SK-N-SH treated with all-trans-retinoic acid at 6 μM for 48 hours (cell line): ENCODE data around the gene NIFK.

Experiments
- ARNTL ChIP-seq: fragments of 450-650 bp; formaldehyde crosslinking; IDR thresholded peaks from 2 replicates; pipeline ENCODE4 v1.5.0; 2020; ENCODE audit warnings: low read depth, mild to moderate bottlenecking, moderate library complexity, borderline replicate concordance
- ESRRG ChIP-seq: fragments of 250-450 bp; sonication (Bioruptor Pico); IDR thresholded peaks from 2 replicates; pipeline ENCODE4 v1.6.1; 2021; ENCODE audit warnings: mild to moderate bottlenecking
- GLIS3 ChIP-seq: fragments of 250-450 bp; sonication (Bioruptor Pico); IDR thresholded peaks from 2 replicates; pipeline ENCODE4 v1.5.0; 2020; ENCODE audit warnings: mild to moderate bottlenecking, moderate library complexity
- ISL1 ChIP-seq: fragments of 250-450 bp; sonication (Bioruptor Pico); IDR thresholded peaks from 2 replicates; pipeline ENCODE4 v2.1.2; 2022; ENCODE audit warnings: mild to moderate bottlenecking, moderate library complexity
- OSR1 ChIP-seq: fragments of 250-450 bp; sonication (Bioruptor Pico); IDR thresholded peaks from 2 replicates; pipeline ENCODE4 v1.8.0; 2022; ENCODE audit warnings: moderate library complexity, mild to moderate bottlenecking, inconsistent platforms
- PATZ1 ChIP-seq: fragments of 250-450 bp; sonication (Bioruptor Pico); IDR thresholded peaks from 2 replicates; pipeline ENCODE4 v1.8.0; 2020; ENCODE audit warnings: mild to moderate bottlenecking, moderate library complexity, borderline replicate concordance
- POU6F1 ChIP-seq: fragments of 250-450 bp; sonication (Bioruptor Pico); IDR thresholded peaks from 2 replicates; pipeline ENCODE4 v1.8.0; 2021; ENCODE audit warnings: low read depth, mild to moderate bottlenecking, moderate library complexity, borderline replicate concordance
- RARB ChIP-seq: fragments of 250-450 bp; sonication (Bioruptor Pico); IDR thresholded peaks from 2 replicates; pipeline ENCODE4 v1.8.0; 2021; ENCODE audit warnings: mild to moderate bottlenecking, moderate library complexity
- TCF4 ChIP-seq: fragments of 250-450 bp; sonication (Bioruptor Pico); IDR thresholded peaks from 2 replicates; pipeline ENCODE4 v1.8.0; 2021; ENCODE audit warnings: mild to moderate bottlenecking, moderate library complexity, borderline replicate concordance
- TOX ChIP-seq: fragments of 250-450 bp; sonication (Bioruptor Pico); IDR thresholded peaks from 2 replicates; pipeline ENCODE4 v1.8.0; 2021; ENCODE audit warnings: mild to moderate bottlenecking, moderate library complexity, borderline replicate concordance
- ZC3H10 ChIP-seq: fragments of 250-450 bp; sonication (Bioruptor Pico); IDR thresholded peaks from 2 replicates; pipeline ENCODE4 v1.5.1; 2021; ENCODE audit warnings: mild to moderate bottlenecking, moderate library complexity
- ZFP3 ChIP-seq: fragments of 250-450 bp; sonication (Bioruptor Pico); IDR thresholded peaks from 2 replicates; pipeline ENCODE4 v1.5.0; 2020; ENCODE audit warnings: mild to moderate bottlenecking, moderate library complexity
- ZFP30 ChIP-seq: fragments of 450-650 bp; formaldehyde crosslinking; IDR thresholded peaks from 2 replicates; pipeline ENCODE4 v1.5.0; 2022; ENCODE audit warnings: mild to moderate bottlenecking, moderate library complexity
- ZNF8 ChIP-seq: fragments of 450-650 bp; formaldehyde crosslinking; IDR thresholded peaks from 2 replicates; pipeline ENCODE4 v1.5.0; 2020; ENCODE audit warnings: mild to moderate bottlenecking, moderate library complexity

DNA sequence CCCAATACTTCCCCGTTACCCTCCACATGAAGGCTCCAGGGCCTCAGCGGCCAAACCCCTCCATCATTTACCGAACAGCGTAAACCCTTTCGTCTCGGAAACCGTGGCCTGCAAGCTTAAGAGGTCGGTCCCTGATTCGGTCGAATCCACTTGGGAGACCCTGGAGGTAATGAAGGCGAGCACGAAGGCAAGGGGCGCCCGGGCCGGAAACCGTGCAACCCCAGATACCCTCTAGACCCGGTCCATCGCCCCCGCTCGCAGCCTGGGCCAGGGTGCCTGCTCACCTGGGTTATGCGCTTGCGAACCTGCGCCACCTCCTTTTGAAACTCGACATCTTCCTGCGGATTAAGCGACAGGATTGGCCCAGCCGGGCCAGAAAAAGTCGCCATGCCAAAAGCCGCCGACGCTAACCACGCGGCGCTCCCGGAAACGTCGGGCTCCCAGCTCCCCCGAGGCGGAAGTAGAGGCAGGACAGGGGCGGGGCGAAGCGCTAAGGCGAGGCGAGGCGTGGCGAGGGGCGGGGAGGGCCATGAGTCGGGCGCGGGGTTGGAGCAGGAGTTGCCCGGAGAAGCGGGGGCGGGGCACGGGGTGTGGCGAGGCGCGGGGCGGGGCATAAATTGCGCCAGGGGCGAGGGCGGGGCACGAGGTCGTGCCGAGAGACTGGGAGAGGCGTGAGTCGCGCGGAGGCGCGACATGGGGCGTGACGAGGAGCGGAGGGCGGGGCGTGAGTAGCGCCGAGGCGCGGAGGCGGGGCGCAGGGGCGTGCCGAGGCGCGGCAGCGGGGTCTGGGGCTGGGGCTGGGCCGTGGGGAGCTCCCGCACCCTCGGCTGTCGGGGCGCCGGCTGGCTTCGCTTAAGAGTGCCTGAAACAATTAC, at the start of gene NIFK:
- TF ChIP-seq PATZ1 (CRISPR knock-in tag) (no peak), POU6F1 (no peak), ESRRG (CRISPR knock-in tag) (no peak), TCF4 (no peak), ZC3H10 (no peak), OSR1 (CRISPR knock-in tag) (no peak), GLIS3 (no peak), ISL1 (CRISPR knock-in tag) (no peak), RARB (no peak), ARNTL (CRISPR knock-in tag) (no peak), TOX (no peak), ZNF8 (no peak), ZFP3 (CRISPR knock-in tag) (0 out of 2 replicates have a peak, but pooled peaks have one; percentile 44), ZFP30 (CRISPR knock-in tag) (no peak)
